HUDEP-2 (cell line): ENCODE data around the gene SERPINB10.

Experiments used
- DNase-seq, 76 experiments: peaks; one replicate each; lab custom pipeline; 2025; ENCODE audit not compliant: unreplicated experiment in 76 of 76; lab: John Stamatoyannopoulos, UW

SERPINB10 gene

GRCh38 chr18:63907664-63908063 lies at the start of gene SERPINB10:
TSS of gene SERPINB10 (plus strand) at chr18:63907958. CDS start at chr18:63915511, 7,553 bp downstream.
- no peak for DNase-seq

- DNase-seq = no peak
Observed at GRCh38 chr18:63858456-63858855, 49.3 kb upstream of the SERPINB10 start.

- DNase-seq = no peak
Observed at GRCh38 chr18:63859781-63860475, 47.8 kb upstream of the SERPINB10 start.

- no peak for DNase-seq
Observed at GRCh38 chr18:63860531-63860930, 47.2 kb upstream of the SERPINB10 start.

- DNase-seq = no peak
Observed at GRCh38 chr18:63867368-63868125, 40.2 kb upstream of the SERPINB10 start.

GRCh38 chr18:63868546-63868945 lies 39.2 kb upstream of the SERPINB10 start:
- DNase-seq = no peak

GRCh38 chr18:63869374-63869773 lies 38.4 kb upstream of the SERPINB10 start:
- no peak for DNase-seq

- no peak for DNase-seq
Observed at GRCh38 chr18:63869851-63870250, 37.9 kb upstream of the SERPINB10 start.

- no peak for DNase-seq
Observed at GRCh38 chr18:63871836-63872235, 35.9 kb upstream of the SERPINB10 start.

GRCh38 chr18:63872586-63872985 lies 35.2 kb upstream of the SERPINB10 start:
- no peak for DNase-seq

- DNase-seq = no peak
Observed at GRCh38 chr18:63878343-63878742, 29.4 kb upstream of the SERPINB10 start.

GRCh38 chr18:63878925-63879324 lies 28.8 kb upstream of the SERPINB10 start:
- no peak for DNase-seq

- DNase-seq = no peak
Observed at GRCh38 chr18:63879709-63880108, 28.0 kb upstream of the SERPINB10 start.

GRCh38 chr18:63881851-63882250 lies 25.9 kb upstream of the SERPINB10 start:
- no peak for DNase-seq

- DNase-seq = peak in 2 of 76 experiments; percentile 8 to 23
Observed at GRCh38 chr18:63882333-63883141, 25.2 kb upstream of the SERPINB10 start.

GRCh38 chr18:63883617-63884016 lies 24.1 kb upstream of the SERPINB10 start:
- DNase-seq = no peak

- no peak for DNase-seq
Observed at GRCh38 chr18:63887424-63887823, 20.3 kb upstream of the SERPINB10 start, which contains the start of gene SERPINB2. TSS of gene SERPINB2 (plus strand) at chr18:63887705. CDS start at chr18:63891445, 3,740 bp downstream.

GRCh38 chr18:63888470-63889190 lies 19.1 kb upstream of the SERPINB10 start:
- no peak for DNase-seq

- DNase-seq = no peak
Observed at GRCh38 chr18:63889626-63890025, 18.1 kb upstream of the SERPINB10 start.

- DNase-seq = no peak
Observed at GRCh38 chr18:63890237-63890949, 17.4 kb upstream of the SERPINB10 start.
